RWPE2 (cell line): ENCODE results near the gene BCL2L1.

Experiments
- ATAC-seq: fragments of 200-7000 bp; cut with Tn5 transposase; 3 replicates; pipeline ENCODE4 v1.9.1; 2021; ENCODE audit warnings: low read depth
- DNase-seq: peaks from one replicate; pipeline ENCODE4 v3.0.0-alpha.2; 2020; ENCODE audit warnings: low spot score
- H3K27ac ChIP-seq: fragments of 450-650 bp; 2 replicates; pipeline ENCODE4 v1.5.1; 2017; ENCODE audit warnings: mild to moderate bottlenecking; ENCODE audit not compliant: poor library complexity, severe bottlenecking
- H3K27me3 ChIP-seq: fragments of 250-450 bp; sonication (Bioruptor Pico); 2 replicates; pipeline ENCODE4 v1.5.1; 2021; ENCODE audit warnings: mild to moderate bottlenecking, moderate library complexity; ENCODE audit not compliant: insufficient read depth, poor library complexity, severe bottlenecking
- H3K36me3 ChIP-seq: fragments of 250-450 bp; sonication (Bioruptor Pico); 2 replicates; pipeline ENCODE4 v1.5.1; 2020; ENCODE audit warnings: low read depth, mild to moderate bottlenecking, moderate library complexity
- H3K4me1 ChIP-seq: fragments of 250-450 bp; sonication (Bioruptor Pico); 2 replicates; pipeline ENCODE4 v1.5.1; 2021; ENCODE audit warnings: mild to moderate bottlenecking, moderate library complexity; ENCODE audit not compliant: insufficient read depth, poor library complexity, severe bottlenecking
- H3K4me3 ChIP-seq: fragments of 250-450 bp; sonication (Bioruptor Pico); 2 replicates; pipeline ENCODE4 v1.5.1; 2021; ENCODE audit warnings: mild to moderate bottlenecking, moderate library complexity; ENCODE audit not compliant: severe bottlenecking
- H3K9me3 ChIP-seq: fragments of 250-450 bp; sonication (Bioruptor Pico); 2 replicates; pipeline ENCODE4 v1.5.1; 2021; ENCODE audit warnings: mild to moderate bottlenecking, moderate library complexity; ENCODE audit not compliant: severe bottlenecking
- CTCF ChIP-seq: fragments of 450-650 bp; IDR thresholded peaks from one replicate; pipeline ENCODE4 v1.5.1; 2017; ENCODE audit warnings: mild to moderate bottlenecking, moderate library complexity; ENCODE audit not compliant: poor library complexity, severe bottlenecking

BCL2L1 gene

DNA sequence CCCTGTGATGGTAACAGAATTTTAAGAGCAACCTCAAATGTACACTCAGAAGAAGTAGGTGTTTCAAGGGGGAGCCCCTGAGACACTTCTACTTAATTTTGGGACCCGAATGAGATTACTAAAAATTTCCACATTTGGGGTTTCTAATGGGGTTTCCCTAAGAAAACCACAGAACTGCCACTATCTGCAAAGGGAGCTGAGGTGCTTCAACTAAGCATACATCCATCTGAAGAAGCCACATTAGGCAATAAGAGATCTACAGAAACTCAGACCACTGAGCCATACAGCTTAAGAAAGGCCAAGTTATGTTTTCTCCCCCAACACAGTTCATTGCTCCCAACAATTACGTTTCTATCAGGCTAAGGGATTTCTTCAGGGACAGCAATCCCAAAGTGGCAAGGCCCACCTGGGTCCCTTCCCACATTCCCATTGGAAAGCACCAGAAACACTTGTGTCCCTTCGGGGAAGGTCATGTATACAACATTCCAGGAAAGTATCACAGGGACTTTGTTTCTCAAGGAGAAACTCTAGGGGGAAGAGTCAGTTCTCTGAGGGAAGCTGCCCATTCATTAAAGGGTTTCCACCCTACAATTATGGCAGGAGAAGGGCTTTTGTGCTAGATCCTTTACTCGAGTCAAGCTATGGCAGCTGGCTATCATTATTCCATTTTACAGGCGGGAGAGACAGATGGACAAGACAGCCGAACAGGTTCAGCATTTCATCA is 5.0 kb downstream of the BCL2L1 start:
- H3K4me3 ChIP-seq = no peak overlapping the region
- H3K27ac ChIP-seq = peak overlapping the region; percentile 99
- H3K4me1 ChIP-seq = peaks cover 67% of the 10 kb centered on the region
- H3K9me3 ChIP-seq = no peaks in the 10 kb centered on the region
- DNase-seq = no peak
- no peak for TF ChIP-seq CTCF
- H3K27me3 ChIP-seq = no peaks in the 10 kb centered on the region
- peaks cover 92% of the 10 kb centered on the region for H3K36me3 ChIP-seq
- ATAC-seq = no peak

GRCh38 chr20:31716818-31717477 is 5.7 kb downstream of the BCL2L1 start:
- no peak for DNase-seq
- H3K4me3 ChIP-seq = no peak overlapping the region
- ATAC-seq = no peak
- H3K4me1 ChIP-seq = peaks cover 73% of the 10 kb centered on the region
- H3K27me3 ChIP-seq = no peaks in the 10 kb centered on the region
- no peak for TF ChIP-seq CTCF
- peaks cover 96% of the 10 kb centered on the region for H3K36me3 ChIP-seq
- H3K9me3 ChIP-seq = no peaks in the 10 kb centered on the region
- peak overlapping the region; percentile 99 for H3K27ac ChIP-seq

DNA sequence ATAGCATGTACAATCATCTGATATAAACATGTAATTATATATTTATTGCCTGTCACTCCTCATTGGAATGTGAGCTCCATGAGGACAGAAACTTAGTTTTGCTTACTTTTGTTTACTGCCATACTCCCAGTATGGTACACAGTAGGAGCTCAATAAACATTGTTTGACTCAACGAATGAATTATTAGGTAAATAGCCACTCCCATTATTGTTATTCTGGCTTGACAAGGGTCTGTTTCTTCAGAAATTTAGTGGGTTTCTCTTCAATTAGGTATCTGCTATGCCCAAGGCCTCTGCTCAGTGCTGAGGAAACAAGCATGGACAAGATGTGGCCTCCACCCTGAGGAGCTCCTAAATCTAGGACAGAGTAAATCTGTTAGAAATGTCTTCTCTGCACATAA is 6.3 kb downstream of the BCL2L1 start:
- H3K27me3 ChIP-seq = no peaks in the 10 kb centered on the region
- no peak for DNase-seq
- no peak for ATAC-seq
- peaks cover 96% of the 10 kb centered on the region for H3K36me3 ChIP-seq
- H3K27ac ChIP-seq = peak overlapping the region; percentile 99
- H3K4me1 ChIP-seq = peaks cover 79% of the 10 kb centered on the region
- no peak for TF ChIP-seq CTCF
- no peaks in the 10 kb centered on the region for H3K9me3 ChIP-seq
- H3K4me3 ChIP-seq = no peak overlapping the region

- Histone ChIP-seq H3K36me3 (peaks cover 96% of the 10 kb centered on the region), H3K4me3 (no peak overlapping the region), H3K4me1 (peaks cover 85% of the 10 kb centered on the region), H3K27ac (peak overlapping the region; percentile 99), H3K9me3 (no peaks in the 10 kb centered on the region), H3K27me3 (no peaks in the 10 kb centered on the region)
- no peak for TF ChIP-seq CTCF
- ATAC-seq (no peak), DNase-seq (no peak)
Measured at GRCh38 chr20:31715766-31716165, 6.9 kb downstream of the BCL2L1 start.
